GM23248 (cell line): Measurements from ENCODE around the gene TDRD7. TPM values are rescaled to one million over a fixed set of nuclear protein-coding genes. Genes with fewer than 3 reads are reported as not detected.

Experiments used
- DNase-seq: peaks from one replicate; pipeline ENCODE4 v3.0.0-alpha.2; 2015
- H2AFZ ChIP-seq: fragments of 200-600 bp; sonication (generic); 2 replicates; pipeline ENCODE4 v1.6.1; 2016; ENCODE audit warnings: antibody characterized with exemption
- H3F3A ChIP-seq: fragments of 200-600 bp; sonication (generic); 2 replicates; pipeline ENCODE4 v1.6.1; 2016; ENCODE audit warnings: mild to moderate bottlenecking, antibody characterized with exemption, mixed run types; ENCODE audit not compliant: insufficient read depth
- H3K27ac ChIP-seq: fragments of 200-600 bp; sonication (generic); 2 replicates; pipeline ENCODE4 v1.5.1; 2016; ENCODE audit warnings: mild to moderate bottlenecking
- H3K27me3 ChIP-seq: fragments of 200-600 bp; sonication (generic); replicated peaks from 2 replicates; pipeline ENCODE4 v1.6.1; 2016; ENCODE audit warnings: mild to moderate bottlenecking; ENCODE audit not compliant: insufficient read depth
- H3K36me3 ChIP-seq: fragments of 200-600 bp; sonication (generic); 2 replicates; pipeline ENCODE4 v1.6.1; 2016; ENCODE audit warnings: low read depth, mild to moderate bottlenecking
- H3K4me1 ChIP-seq: fragments of 200-600 bp; sonication (generic); 2 replicates; pipeline ENCODE4 v1.6.1; 2016; ENCODE audit warnings: mild to moderate bottlenecking; ENCODE audit not compliant: insufficient read depth
- H3K4me2 ChIP-seq: fragments of 200-600 bp; sonication (generic); one replicate; pipeline ENCODE4 v1.6.1; 2016; ENCODE audit warnings: mild to moderate bottlenecking; ENCODE audit not compliant: unreplicated experiment
- H3K4me3 ChIP-seq: fragments of 200-600 bp; sonication (generic); 2 replicates; pipeline ENCODE4 v1.5.1; 2016; ENCODE audit warnings: mild to moderate bottlenecking
- H3K79me2 ChIP-seq: fragments of 200-600 bp; sonication (generic); 2 replicates; pipeline ENCODE4 v1.6.1; 2016; ENCODE audit warnings: mild to moderate bottlenecking; ENCODE audit not compliant: insufficient read depth
- H3K9ac ChIP-seq: fragments of 200-600 bp; sonication (generic); 2 replicates; pipeline ENCODE4 v1.6.1; 2016; ENCODE audit warnings: mild to moderate bottlenecking
- H3K9me2 ChIP-seq: fragments of 200-600 bp; sonication (generic); 2 replicates; pipeline ENCODE4 v1.6.1; 2016; ENCODE audit warnings: mixed run types, mild to moderate bottlenecking, moderate library complexity; ENCODE audit not compliant: insufficient read depth
- H3K9me3 ChIP-seq: fragments of 200-600 bp; sonication (generic); one replicate; pipeline ENCODE4 v1.6.1; 2017; ENCODE audit warnings: low read depth
- H4K20me1 ChIP-seq: fragments of 200-600 bp; sonication (generic); 2 replicates; pipeline ENCODE4 v1.6.0; 2016; ENCODE audit not compliant: insufficient read depth
- EZH2 ChIP-seq: fragments of 200-600 bp; sonication (generic); IDR thresholded peaks from 2 replicates; pipeline ENCODE4 v1.6.1; 2018; ENCODE audit warnings: antibody characterized with exemption, mild to moderate bottlenecking; ENCODE audit not compliant: insufficient read depth, poor library complexity, severe bottlenecking
- EZH2phosphoT487 ChIP-seq: fragments of 200-600 bp; sonication (generic); IDR thresholded peaks from 2 replicates; pipeline ENCODE4 v1.6.1; 2018; ENCODE audit warnings: antibody characterized with exemption, moderate library complexity, mild to moderate bottlenecking, low read depth; ENCODE audit not compliant: insufficient read depth
- WGBS, 2 experiments: methylation state at CpG; one replicate each; pipeline ENCODE4 v1.1.6; 2015 to 2017; ENCODE audit warnings: low lambda C conversion rate in 2 of 2, low coverage in 1 of 2; ENCODE audit errors: missing lambda C conversion rate in 2 of 2; 5-methylcytosine and 5-hydroxymethylcytosine counted together
- in situ Hi-C: fragments of 300-500 bp; cut with MboI; formaldehyde crosslinking; loops from 2 replicates; pipeline ENCODE4 v1.15.0; 2020
- polyA plus RNA-seq: library from polyadenylated mRNA; unstranded; fragments of >200 nt; fragmentation: Nextera tagmentation; extraction: Ambion mirVana; gene quantifications from 2 replicates; pipeline ENCODE4 v1.2.1, GENCODE V29; 2016
- total RNA-seq: library from RNA; depleted of rRNA; stranded (reverse); fragments of >200 nt; shearing (Covaris generic); gene quantifications from 2 replicates; pipeline ENCODE4 v1.2.3, GENCODE V29; 2014

The TDRD7 gene
- total and polyA plus RNA-seq, 2 experiments from 2014 or later: 4.9 to 6.6 TPM

DNA sequence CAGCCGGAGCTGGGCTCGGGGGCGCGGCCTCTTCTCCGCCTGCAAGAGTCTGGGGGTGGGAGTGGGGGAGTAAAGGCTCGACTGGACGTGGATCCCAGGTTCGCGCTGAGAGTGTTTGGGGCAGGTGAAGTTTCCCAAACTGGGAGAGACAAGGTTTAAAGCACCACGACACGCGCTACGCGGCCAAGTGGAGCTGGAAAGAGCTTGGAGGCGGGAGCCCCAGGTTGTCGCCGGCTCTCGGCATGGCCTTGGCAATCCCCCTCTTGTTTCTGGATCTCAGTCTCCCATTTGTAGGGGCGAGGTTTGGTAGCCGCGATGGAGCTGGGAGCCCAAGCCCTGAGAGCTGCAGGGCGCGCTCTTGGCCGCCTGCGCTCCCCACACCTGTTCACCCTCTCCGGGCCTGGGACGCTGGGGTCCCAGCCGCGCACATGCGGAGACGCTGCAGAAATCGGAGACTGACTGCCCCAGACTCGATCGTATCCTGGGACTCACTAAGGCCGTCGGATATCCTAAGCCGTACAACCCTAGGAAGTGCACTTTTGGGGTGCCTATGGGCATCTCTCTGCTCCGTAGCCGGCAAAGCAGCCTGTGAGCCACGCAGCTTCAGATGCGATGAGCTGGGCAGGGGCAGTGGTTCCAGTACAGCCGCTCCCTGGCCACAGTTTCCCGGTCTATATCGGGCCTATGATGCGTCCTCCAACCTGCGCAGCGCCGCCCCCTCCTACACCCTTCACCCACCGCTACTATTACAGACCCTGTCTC is 90.5 kb downstream of the TDRD7 start:
- Histone ChIP-seq H3K4me1 (no peaks in the 10 kb centered on the region), H3K9me3 (no peaks in the 10 kb centered on the region), H3F3A (no peaks in the 10 kb centered on the region), H3K36me3 (no peaks in the 10 kb centered on the region), H3K4me3 (peak overlapping the region; percentile 73), H4K20me1 (no peaks in the 10 kb centered on the region), H3K27me3 (peaks cover 49% of the 10 kb centered on the region), H3K79me2 (no peaks in the 10 kb centered on the region), H3K9me2 (no peaks in the 10 kb centered on the region), H3K27ac (no peak overlapping the region), H2AFZ (peak overlapping the region; percentile 62; the same call in 1 of the 2 replicates), H3K9ac (no peak overlapping the region), H3K4me2 (no peak overlapping the region)
- in situ Hi-C loops: no loop called here
- TF ChIP-seq EZH2phosphoT487 (0 out of 2 replicates have a peak, but pooled peaks have one; percentile 8), EZH2 (peak; percentile 27)
- no peak for DNase-seq
- WGBS, 2 experiments: 17 to 19% methylated on average over 46 to 49 of the region's 49 CpGs

DNA sequence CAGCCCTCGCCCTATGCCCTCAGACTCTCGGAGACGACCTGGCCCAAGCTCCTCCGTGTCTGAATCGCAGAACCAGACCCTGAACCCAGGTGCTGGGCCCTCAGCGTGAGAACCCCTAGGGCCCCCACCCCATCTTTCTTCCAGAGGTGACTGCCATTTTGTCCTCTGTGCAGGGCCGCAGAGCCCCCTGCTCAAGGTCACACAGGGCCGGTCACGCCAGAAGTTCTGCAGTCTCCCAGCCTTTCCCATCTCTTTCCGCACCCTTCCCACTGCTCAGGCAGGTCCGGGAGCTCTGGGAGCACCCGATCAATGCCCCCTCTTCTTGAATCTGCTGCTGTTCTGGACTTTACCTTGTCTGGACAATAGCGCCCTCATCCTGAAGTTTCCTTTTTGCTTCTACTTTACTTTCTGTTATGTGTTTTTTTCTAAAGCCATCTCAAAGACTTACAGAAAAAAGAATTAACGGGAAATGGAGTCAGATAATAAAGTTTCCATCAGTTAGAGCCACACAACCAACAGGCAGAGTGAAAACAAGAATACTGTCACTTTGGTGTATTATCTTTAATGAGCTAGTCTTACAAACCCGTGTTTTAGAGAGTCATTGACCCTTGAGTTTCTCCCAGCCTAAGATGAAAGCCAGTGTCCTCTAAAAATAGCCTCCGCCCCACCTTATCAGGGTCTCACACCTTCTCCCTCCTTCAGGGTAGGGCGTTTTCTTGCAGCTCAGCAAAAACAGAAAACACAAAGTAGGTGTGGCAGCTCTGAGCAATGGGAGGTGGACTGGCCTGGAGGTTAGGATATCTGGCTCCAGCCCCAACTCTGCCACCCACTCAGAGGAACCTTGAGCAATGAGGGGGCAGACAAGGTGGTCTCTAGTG is 91.3 kb downstream of the TDRD7 start:
- H3K79me2 ChIP-seq: no peaks in the 10 kb centered on the region
- H4K20me1 ChIP-seq: no peaks in the 10 kb centered on the region
- H3K27ac ChIP-seq: no peak overlapping the region
- WGBS, 2 experiments: 70 to 74% methylated on average over 17 of the region's 17 CpGs
- no peaks in the 10 kb centered on the region for H3F3A ChIP-seq
- H3K36me3 ChIP-seq: no peaks in the 10 kb centered on the region
- H3K4me2 ChIP-seq: no peak overlapping the region
- H3K9ac ChIP-seq: no peak overlapping the region
- no peak overlapping the region for H3K4me3 ChIP-seq
- no peaks in the 10 kb centered on the region for H3K9me3 ChIP-seq
- in situ Hi-C loops: no loop called here
- H3K4me1 ChIP-seq: no peaks in the 10 kb centered on the region
- peaks cover 51% of the 10 kb centered on the region for H3K27me3 ChIP-seq
- H2AFZ ChIP-seq: no peak overlapping the region
- no peak for DNase-seq
- no peak for TF ChIP-seq EZH2
- no peak for TF ChIP-seq EZH2phosphoT487
- H3K9me2 ChIP-seq: no peaks in the 10 kb centered on the region

- no peak for DNase-seq
- peaks cover 51% of the 10 kb centered on the region for H3K27me3 ChIP-seq
- no peaks in the 10 kb centered on the region for H3K79me2 ChIP-seq
- H2AFZ ChIP-seq: no peak overlapping the region
- H3K4me2 ChIP-seq: no peak overlapping the region
- no peaks in the 10 kb centered on the region for H3F3A ChIP-seq
- H3K9me2 ChIP-seq: no peaks in the 10 kb centered on the region
- H4K20me1 ChIP-seq: no peaks in the 10 kb centered on the region
- TF ChIP-seq EZH2: no peak
- TF ChIP-seq EZH2phosphoT487: no peak
- in situ Hi-C loops: no loop called here
- no peak overlapping the region for H3K27ac ChIP-seq
- H3K9me3 ChIP-seq: no peaks in the 10 kb centered on the region
- no peak overlapping the region for H3K9ac ChIP-seq
- no peaks in the 10 kb centered on the region for H3K4me1 ChIP-seq
- no peaks in the 10 kb centered on the region for H3K36me3 ChIP-seq
- 7 to 17% methylated on average over 1 of the region's 1 CpG for WGBS, 2 experiments
- H3K4me3 ChIP-seq: no peak overlapping the region
Measured at GRCh38 chr9:97503862-97504210, 91.9 kb downstream of the TDRD7 start.

DNA sequence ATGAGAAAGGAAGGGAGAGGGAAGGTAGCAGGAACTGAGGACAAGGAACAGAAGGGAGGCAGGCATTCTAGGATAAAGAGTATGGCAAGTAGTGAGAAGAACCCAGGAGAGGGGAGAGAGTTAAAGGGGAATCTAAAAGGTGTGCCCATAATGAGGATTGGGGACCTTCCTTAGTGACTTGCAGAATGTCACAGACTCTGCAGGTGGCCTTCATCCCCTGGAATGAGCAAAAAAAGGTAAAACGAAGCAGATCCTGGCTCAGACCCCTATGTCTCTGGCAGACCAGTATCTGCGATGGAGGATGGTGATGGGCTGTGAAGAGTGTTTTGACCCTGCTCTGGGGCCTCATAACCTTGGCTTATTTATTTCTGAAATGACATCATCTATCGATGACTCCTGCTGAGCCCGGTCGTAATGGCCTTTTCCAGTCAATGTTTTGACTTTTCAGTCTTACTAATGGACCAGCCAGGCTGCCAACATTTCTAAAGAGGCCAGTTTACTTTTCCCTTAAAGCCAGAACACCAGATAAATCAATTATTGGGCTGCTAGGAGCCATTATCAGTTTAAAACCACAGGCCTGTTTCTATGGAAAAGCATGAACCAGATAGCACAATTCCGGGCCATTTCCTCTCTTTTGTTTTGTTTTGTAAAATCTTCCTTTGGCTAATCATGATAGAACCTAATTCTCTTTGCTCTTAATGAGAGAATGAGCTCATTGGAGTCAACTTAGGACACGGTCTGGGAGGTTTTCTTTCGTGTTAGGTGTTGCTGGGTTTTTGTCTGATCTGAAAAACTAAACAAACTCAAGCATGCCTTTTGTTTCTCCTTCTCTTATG is 92.7 kb downstream of the TDRD7 start:
- no peaks in the 10 kb centered on the region for H4K20me1 ChIP-seq
- H3K4me2 ChIP-seq: no peak overlapping the region
- TF ChIP-seq EZH2phosphoT487: no peak
- no peak for TF ChIP-seq EZH2
- peak; percentile 52 for DNase-seq
- no peak overlapping the region for H3K27ac ChIP-seq
- no peak overlapping the region for H3K9ac ChIP-seq
- in situ Hi-C loops: no loop called here
- no peak overlapping the region for H3K4me3 ChIP-seq
- H3K9me2 ChIP-seq: no peaks in the 10 kb centered on the region
- no peak overlapping the region for H2AFZ ChIP-seq
- H3K79me2 ChIP-seq: no peaks in the 10 kb centered on the region
- peaks cover 48% of the 10 kb centered on the region for H3K27me3 ChIP-seq
- 49 to 52% methylated on average over 8 of the region's 8 CpGs for WGBS, 2 experiments
- H3K9me3 ChIP-seq: no peaks in the 10 kb centered on the region
- no peaks in the 10 kb centered on the region for H3K4me1 ChIP-seq
- no peaks in the 10 kb centered on the region for H3K36me3 ChIP-seq
- H3F3A ChIP-seq: no peaks in the 10 kb centered on the region
